RWPE2 (cell line): Measurements from ENCODE around the gene KLHL6.
"Not testable (repeated sequence)": the region's sequence is repeated elsewhere in the genome, so short reads cannot be mapped to it uniquely, and the experiment has no call there.

Experiments
- ATAC-seq: fragments of 200-7000 bp; cut with Tn5 transposase; 3 replicates; pipeline ENCODE4 v1.9.1; 2021; ENCODE audit warnings: low read depth
- DNase-seq: peaks from one replicate; pipeline ENCODE4 v3.0.0-alpha.2; 2020; ENCODE audit warnings: low spot score
- H3K27ac ChIP-seq: fragments of 450-650 bp; 2 replicates; pipeline ENCODE4 v1.5.1; 2017; ENCODE audit warnings: mild to moderate bottlenecking; ENCODE audit not compliant: poor library complexity, severe bottlenecking
- H3K27me3 ChIP-seq: fragments of 250-450 bp; sonication (Bioruptor Pico); 2 replicates; pipeline ENCODE4 v1.5.1; 2021; ENCODE audit warnings: mild to moderate bottlenecking, moderate library complexity; ENCODE audit not compliant: insufficient read depth, poor library complexity, severe bottlenecking
- H3K36me3 ChIP-seq: fragments of 250-450 bp; sonication (Bioruptor Pico); 2 replicates; pipeline ENCODE4 v1.5.1; 2020; ENCODE audit warnings: low read depth, mild to moderate bottlenecking, moderate library complexity
- H3K4me1 ChIP-seq: fragments of 250-450 bp; sonication (Bioruptor Pico); 2 replicates; pipeline ENCODE4 v1.5.1; 2021; ENCODE audit warnings: mild to moderate bottlenecking, moderate library complexity; ENCODE audit not compliant: insufficient read depth, poor library complexity, severe bottlenecking
- H3K4me3 ChIP-seq: fragments of 250-450 bp; sonication (Bioruptor Pico); 2 replicates; pipeline ENCODE4 v1.5.1; 2021; ENCODE audit warnings: mild to moderate bottlenecking, moderate library complexity; ENCODE audit not compliant: severe bottlenecking
- H3K9me3 ChIP-seq: fragments of 250-450 bp; sonication (Bioruptor Pico); 2 replicates; pipeline ENCODE4 v1.5.1; 2021; ENCODE audit warnings: mild to moderate bottlenecking, moderate library complexity; ENCODE audit not compliant: severe bottlenecking
- CTCF ChIP-seq: fragments of 450-650 bp; IDR thresholded peaks from one replicate; pipeline ENCODE4 v1.5.1; 2017; ENCODE audit warnings: mild to moderate bottlenecking, moderate library complexity; ENCODE audit not compliant: poor library complexity, severe bottlenecking

KLHL6 gene

DNA sequence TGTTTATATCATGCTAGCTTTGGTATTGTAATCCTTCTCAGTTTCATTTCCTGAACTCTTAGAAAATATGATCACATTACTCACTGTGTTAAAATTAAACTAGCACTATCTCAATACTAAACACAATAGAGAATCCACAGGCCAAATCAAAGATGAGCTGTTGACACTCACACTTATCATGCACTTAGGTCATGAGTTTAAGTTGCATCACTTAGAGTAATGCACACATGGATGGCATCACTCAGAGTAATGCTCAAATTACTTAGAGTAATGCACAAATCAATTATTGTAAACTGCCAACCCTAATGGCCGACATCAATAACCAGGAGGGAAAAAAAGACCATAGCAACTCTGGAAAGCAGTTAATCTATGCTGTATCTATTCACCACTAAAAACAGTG is 87.1 kb downstream of the KLHL6 start:
- TF ChIP-seq CTCF: no peak
- Histone ChIP-seq H3K27ac (no peak overlapping the region), H3K27me3 (no peaks in the 10 kb centered on the region), H3K4me1 (no peaks in the 10 kb centered on the region), H3K4me3 (no peak overlapping the region), H3K36me3 (no peaks in the 10 kb centered on the region), H3K9me3 (no peaks in the 10 kb centered on the region)
- DNase-seq: no peak
- ATAC-seq: no peak

DNA sequence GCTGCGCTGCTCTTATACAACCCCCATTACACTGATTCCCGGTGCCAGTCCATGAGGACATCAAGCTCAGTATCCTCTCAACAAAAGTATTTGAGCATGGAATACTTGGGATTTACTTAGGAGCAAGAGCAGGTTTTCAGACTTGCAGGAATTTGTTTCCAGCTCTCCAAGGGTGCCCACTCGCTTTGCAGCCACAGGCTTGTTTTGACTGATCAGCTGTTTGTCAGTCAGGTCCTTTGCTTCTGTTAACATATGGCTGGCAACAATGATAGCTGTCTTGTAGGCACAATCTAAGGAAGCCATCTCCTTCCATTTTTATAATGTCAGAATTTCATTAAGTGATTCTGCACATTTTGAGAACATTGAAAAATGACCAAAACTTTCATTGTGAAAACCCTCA is 88.9 kb downstream of the KLHL6 start:
- Histone ChIP-seq H3K9me3 (no peaks in the 10 kb centered on the region), H3K4me3 (no peak overlapping the region), H3K36me3 (no peaks in the 10 kb centered on the region), H3K4me1 (no peaks in the 10 kb centered on the region), H3K27me3 (no peaks in the 10 kb centered on the region), H3K27ac (no peak overlapping the region)
- DNase-seq: no peak
- ATAC-seq: no peak
- no peak for TF ChIP-seq CTCF

- not testable (repeated sequence) for H3K4me1 ChIP-seq, H3K27me3 ChIP-seq, ATAC-seq, H3K4me3 ChIP-seq, H3K36me3 ChIP-seq, H3K9me3 ChIP-seq, DNase-seq, H3K27ac ChIP-seq
Observed at GRCh38 chr3:183465710-183466109, 89.8 kb downstream of the KLHL6 start.

DNA sequence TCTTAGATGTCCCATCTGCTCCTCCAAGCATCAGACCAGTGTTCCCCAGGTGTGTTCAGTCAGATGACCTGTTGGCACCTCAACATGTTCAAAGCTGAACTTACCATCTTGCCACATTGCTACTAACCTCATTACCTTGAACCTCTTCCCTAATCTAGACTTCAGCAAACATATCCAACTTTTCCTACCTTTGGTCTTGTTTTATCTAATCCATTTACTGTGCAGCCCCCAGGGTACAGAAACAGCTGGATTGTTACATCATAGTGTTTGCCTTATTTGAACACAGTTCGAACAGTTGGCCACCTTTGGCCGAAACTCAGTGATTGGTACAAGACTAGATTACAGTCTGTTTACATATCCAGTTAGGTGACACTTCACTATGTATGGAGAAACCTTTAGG is 91.0 kb downstream of the KLHL6 start:
- H3K27me3 ChIP-seq: no peaks in the 10 kb centered on the region
- no peaks in the 10 kb centered on the region for H3K4me1 ChIP-seq
- TF ChIP-seq CTCF: no peak
- ATAC-seq: no peak
- H3K27ac ChIP-seq: no peak overlapping the region
- no peak overlapping the region for H3K4me3 ChIP-seq
- no peak for DNase-seq
- H3K9me3 ChIP-seq: no peaks in the 10 kb centered on the region
- H3K36me3 ChIP-seq: no peaks in the 10 kb centered on the region

DNA sequence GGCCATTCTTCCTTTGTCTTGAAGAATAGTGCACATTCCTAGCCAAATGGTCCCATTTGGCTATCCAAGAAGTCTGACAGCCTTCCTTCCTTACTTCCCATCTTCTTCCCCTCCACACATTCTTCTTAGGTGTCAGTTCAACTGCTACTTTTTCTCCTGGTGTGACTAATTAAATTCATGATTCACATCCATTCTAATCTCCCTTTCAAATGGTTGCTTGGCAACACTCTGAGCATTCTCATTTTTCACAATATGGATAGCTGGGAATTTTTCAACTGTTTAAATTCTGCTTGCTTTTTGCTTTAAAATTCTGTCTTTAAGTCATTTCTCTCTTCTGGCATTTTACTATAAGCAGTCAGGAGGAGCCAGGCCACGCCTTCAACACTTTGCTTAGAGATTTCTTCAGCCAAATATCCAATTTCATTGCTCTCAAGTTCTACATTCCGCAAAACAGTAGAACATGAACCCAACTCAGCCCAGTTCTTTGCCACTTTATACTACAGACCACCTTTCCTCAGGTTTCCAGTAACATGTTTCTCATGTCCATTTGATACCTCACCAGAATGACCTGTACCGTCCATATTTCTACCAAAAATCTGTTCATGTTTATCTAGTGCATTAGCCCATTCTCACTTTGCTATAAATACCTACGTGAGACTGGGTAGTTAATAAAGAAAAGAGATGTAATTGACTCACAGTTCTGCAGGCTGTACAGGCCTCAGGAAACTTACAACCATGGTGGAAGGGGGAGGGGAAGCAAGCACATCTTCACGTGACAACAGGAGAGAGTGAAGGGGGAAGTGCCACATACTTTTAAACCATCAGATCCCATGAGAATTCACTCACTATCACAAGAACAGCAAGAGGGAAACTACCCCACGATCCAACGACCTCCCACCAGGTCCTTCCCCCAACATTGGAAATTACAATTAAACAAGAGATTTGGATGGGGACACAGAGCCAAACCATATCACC is 95.1 kb downstream of the KLHL6 start:
- Histone ChIP-seq H3K9me3 (no peaks in the 10 kb centered on the region), H3K4me1 (no peaks in the 10 kb centered on the region), H3K4me3 (no peak overlapping the region), H3K36me3 (peaks cover 3% of the 10 kb centered on the region; the same call in 1 of the 2 replicates), H3K27ac (no peak overlapping the region), H3K27me3 (no peaks in the 10 kb centered on the region)
- TF ChIP-seq CTCF: no peak
- DNase-seq: no peak
- ATAC-seq: no peak; the same call in 2 of the 3 replicates
